HG02642 (cell line): ENCODE results near the gene NMT1.
A peak's percentile ranks its signal among the peaks of the same experiment; 100 is the strongest.
"Not testable (repeated sequence)": the region's sequence is repeated elsewhere in the genome, so short reads cannot be mapped to it uniquely, and the experiment has no call there.

Experiments
- ATAC-seq: cut with Tn5 transposase; IDR thresholded peaks from one replicate; pipeline ENCODE4 v1.9.1; 2021; ENCODE audit warnings: mild to moderate bottlenecking; ENCODE audit not compliant: unreplicated experiment, poor library complexity

The NMT1 gene

GRCh38 chr17:45035848-45036247 lies 25.3 kb upstream of the NMT1 start:
- no peak for ATAC-seq

- no peak for ATAC-seq
These were observed 24.4 kb upstream of the NMT1 start for GRCh38 chr17:45036691-45037090.

- ATAC-seq, result no peak
These were observed 22.1 kb upstream of the NMT1 start for GRCh38 chr17:45038728-45039634.

- ATAC-seq, result no peak
These were observed 20.7 kb upstream of the NMT1 start for GRCh38 chr17:45040459-45040858.

- ATAC-seq, result no peak
These were observed 18.6 kb upstream of the NMT1 start for GRCh38 chr17:45042346-45043120.

GRCh38 chr17:45043813-45044540 lies 17.1 kb upstream of the NMT1 start:
- no peak for ATAC-seq

GRCh38 chr17:45046537-45047125 lies 14.5 kb upstream of the NMT1 start:
- ATAC-seq, result no peak

GRCh38 chr17:45048795-45049563 lies 12.1 kb upstream of the NMT1 start:
- ATAC-seq, result no peak

- ATAC-seq, result peak; percentile 22
These were observed 10.5 kb upstream of the NMT1 start for GRCh38 chr17:45050481-45051059.

GRCh38 chr17:45051060-45051719 lies 9.9 kb upstream of the NMT1 start, which contains the start of gene DCAKD:
TSS of gene DCAKD (minus strand) at chr17:45051632. CDS start at chr17:45034885, 16,747 bp downstream.
- ATAC-seq, result peak; percentile 95

- ATAC-seq, result not testable (repeated sequence)
These were observed 9.4 kb upstream of the NMT1 start for GRCh38 chr17:45051720-45052051.

GRCh38 chr17:45052052-45052772 lies 8.9 kb upstream of the NMT1 start:
- no peak for ATAC-seq

- ATAC-seq, result no peak
These were observed 728 bp upstream of the NMT1 start for GRCh38 chr17:45060382-45060796.

GRCh38 chr17:45061606-45062205 lies 589 bp downstream of the NMT1 start:
- ATAC-seq, result no peak

- no peak for ATAC-seq
These were observed 2.1 kb downstream of the NMT1 start for GRCh38 chr17:45063198-45063597.

GRCh38 chr17:45067637-45068036 lies 6.5 kb downstream of the NMT1 start:
- no peak for ATAC-seq

GRCh38 chr17:45070001-45070400 lies 8.9 kb downstream of the NMT1 start:
- no peak for ATAC-seq

- no peak for ATAC-seq
These were observed 9.7 kb downstream of the NMT1 start for GRCh38 chr17:45070809-45071208.
